Activated CD4-positive, alpha-beta T cell treated with anti-CD3 and anti-CD28 coated beads, Interleukin-2, amount 10 ng/mL, durations not matched to agents 24 days and 14 days (primary cell): ENCODE measurements around the gene PPP1R3D. TPM values are rescaled to one million over a fixed set of nuclear protein-coding genes. Genes with fewer than 3 reads are reported as not detected.

Experiments
- DNase-seq: peaks from one replicate; pipeline ENCODE4 v3.0.0; 2022
- H3K27ac Mint-ChIP-seq: one replicate; pipeline ENCODE4 v1.8.0; 2022; ENCODE audit warnings: mild to moderate bottlenecking, mixed read lengths
- H3K27me3 Mint-ChIP-seq: one replicate; pipeline ENCODE4 v1.8.0; 2022; ENCODE audit warnings: mixed read lengths
- H3K36me3 Mint-ChIP-seq: one replicate; pipeline ENCODE4 v1.8.0; 2022; ENCODE audit warnings: low read depth, mild to moderate bottlenecking, mixed read lengths
- H3K4me1 Mint-ChIP-seq: one replicate; pipeline ENCODE4 v1.8.0; 2021; ENCODE audit warnings: mixed read lengths
- H3K4me3 Mint-ChIP-seq: one replicate; pipeline ENCODE4 v1.8.0; 2022; ENCODE audit warnings: mild to moderate bottlenecking, moderate library complexity, mixed read lengths
- H3K9me3 Mint-ChIP-seq: one replicate; pipeline ENCODE4 v1.8.0; 2021; ENCODE audit warnings: mixed read lengths
- intact Hi-C: fragments of 100-400 bp; cut with micrococcal nuclease; formaldehyde crosslinking; loops from one replicate; pipeline ENCODE4 v1.15.1; 2023
- total RNA-seq: library from RNA; stranded (reverse); gene quantifications from 2 replicates; pipeline ENCODE4 v1.2.3, GENCODE V29; 2022

The PPP1R3D gene
- total RNA-seq, 1 donor from 2014 or later: 6.4 TPM

GRCh38 chr20:59940956-59941294 lies 820 bp upstream of the PPP1R3D start:
- peaks cover 34% of the 10 kb centered on the region for H3K4me1 Mint-ChIP-seq
- no peak for DNase-seq
- intact Hi-C loops: loop anchor here (1.0 to 2.0 kb wide), 2 partner anchors 10 to 114 kb away; no protein-coding TSS in a partner anchor
- peak overlapping the region; percentile 99 for H3K27ac Mint-ChIP-seq
- H3K4me3 Mint-ChIP-seq: peak overlapping the region; percentile 99
- no peaks in the 10 kb centered on the region for H3K27me3 Mint-ChIP-seq
- H3K36me3 Mint-ChIP-seq: peaks cover 24% of the 10 kb centered on the region
- no peaks in the 10 kb centered on the region for H3K9me3 Mint-ChIP-seq

- intact Hi-C loops: loop anchor here (1.0 to 10.0 kb wide), 3 partner anchors 9 to 775 kb away; partner anchors contain the start of gene ZNF831
- H3K36me3 Mint-ChIP-seq: peaks cover 20% of the 10 kb centered on the region
These were observed 301 bp downstream of the PPP1R3D start for GRCh38 chr20:59939879-59940128.

GRCh38 chr20:59939052-59939878 lies 840 bp downstream of the PPP1R3D start:
- no peaks in the 10 kb centered on the region for H3K27me3 Mint-ChIP-seq
- no peak for DNase-seq
- peaks cover 31% of the 10 kb centered on the region for H3K4me1 Mint-ChIP-seq
- H3K27ac Mint-ChIP-seq: no peak overlapping the region
- H3K9me3 Mint-ChIP-seq: no peaks in the 10 kb centered on the region
- H3K4me3 Mint-ChIP-seq: peak overlapping the region; percentile 99
- peaks cover 14% of the 10 kb centered on the region for H3K36me3 Mint-ChIP-seq
- intact Hi-C loops: loop anchor here (10.0 kb wide), 1 partner anchor 774 kb away; the partner anchor contains the start of gene ZNF831

More at GRCh38 chr20:59939879-59940128, 301 bp downstream of the PPP1R3D start:
- Mint-ChIP-seq H3K4me3 (peak overlapping the region; percentile 99), H3K27me3 (no peaks in the 10 kb centered on the region), H3K4me1 (peaks cover 31% of the 10 kb centered on the region), H3K9me3 (no peaks in the 10 kb centered on the region), H3K27ac (peak overlapping the region; percentile 99)
- no peak for DNase-seq

GRCh38 chr20:59938696-59939051 lies 1.4 kb downstream of the PPP1R3D start:
- intact Hi-C loops: loop anchor here (10.0 kb wide), 1 partner anchor 774 kb away; the partner anchor contains the start of gene ZNF831
- no peaks in the 10 kb centered on the region for H3K27me3 Mint-ChIP-seq
- DNase-seq: no peak
- H3K36me3 Mint-ChIP-seq: peaks cover 10% of the 10 kb centered on the region
- peak overlapping the region; percentile 86 for H3K4me3 Mint-ChIP-seq
- H3K27ac Mint-ChIP-seq: peak overlapping the region; percentile 73
- no peaks in the 10 kb centered on the region for H3K9me3 Mint-ChIP-seq
- peaks cover 31% of the 10 kb centered on the region for H3K4me1 Mint-ChIP-seq

GRCh38 chr20:59938221-59938620 lies 1.9 kb downstream of the PPP1R3D start:
- no peak for DNase-seq
- Mint-ChIP-seq H3K27ac (no peak overlapping the region), H3K36me3 (peaks cover 10% of the 10 kb centered on the region), H3K4me3 (peak overlapping the region; percentile 86), H3K9me3 (no peaks in the 10 kb centered on the region), H3K4me1 (peaks cover 31% of the 10 kb centered on the region), H3K27me3 (no peaks in the 10 kb centered on the region)
- intact Hi-C loops: loop anchor here (10.0 kb wide), 1 partner anchor 773 kb away; the partner anchor contains the start of gene ZNF831

- Mint-ChIP-seq H3K27me3 (no peaks in the 10 kb centered on the region), H3K27ac (no peak overlapping the region), H3K36me3 (peaks cover 10% of the 10 kb centered on the region), H3K4me3 (no peak overlapping the region), H3K4me1 (peaks cover 29% of the 10 kb centered on the region), H3K9me3 (no peaks in the 10 kb centered on the region)
- DNase-seq: no peak
- intact Hi-C loops: loop anchor here (10.0 kb wide), 1 partner anchor 772 kb away; the partner anchor contains the start of gene ZNF831
These were observed 3.0 kb downstream of the PPP1R3D start for GRCh38 chr20:59937150-59937549.

GRCh38 chr20:59936409-59936808 lies 3.7 kb downstream of the PPP1R3D start:
- peaks cover 8% of the 10 kb centered on the region for H3K36me3 Mint-ChIP-seq
- no peak overlapping the region for H3K4me3 Mint-ChIP-seq
- H3K4me1 Mint-ChIP-seq: peaks cover 26% of the 10 kb centered on the region
- intact Hi-C loops: loop anchor here (10.0 kb wide), 1 partner anchor 772 kb away; the partner anchor contains the start of gene ZNF831
- H3K9me3 Mint-ChIP-seq: no peaks in the 10 kb centered on the region
- no peaks in the 10 kb centered on the region for H3K27me3 Mint-ChIP-seq
- no peak for DNase-seq
- H3K27ac Mint-ChIP-seq: no peak overlapping the region

- no peaks in the 10 kb centered on the region for H3K27me3 Mint-ChIP-seq
- peaks cover 8% of the 10 kb centered on the region for H3K36me3 Mint-ChIP-seq
- no peak overlapping the region for H3K4me3 Mint-ChIP-seq
- H3K9me3 Mint-ChIP-seq: no peaks in the 10 kb centered on the region
- no peak for DNase-seq
- H3K27ac Mint-ChIP-seq: no peak overlapping the region
- intact Hi-C loops: loop anchor here (10.0 kb wide), 1 partner anchor 771 kb away; the partner anchor contains the start of gene ZNF831
- peaks cover 25% of the 10 kb centered on the region for H3K4me1 Mint-ChIP-seq
These were observed 4.5 kb downstream of the PPP1R3D start for GRCh38 chr20:59935457-59936185.

GRCh38 chr20:59933849-59934585 lies 6.1 kb downstream of the PPP1R3D start:
- Mint-ChIP-seq H3K9me3 (no peaks in the 10 kb centered on the region), H3K4me3 (peak overlapping the region; percentile 82), H3K27me3 (peaks cover 2% of the 10 kb centered on the region), H3K4me1 (peaks cover 28% of the 10 kb centered on the region), H3K27ac (peak overlapping the region; percentile 53), H3K36me3 (peaks cover 8% of the 10 kb centered on the region)
- intact Hi-C loops: loop anchor here (10.0 kb wide), 1 partner anchor 769 kb away; the partner anchor contains the start of gene ZNF831
- peak; percentile 95 for DNase-seq

- H3K27ac Mint-ChIP-seq: peak within 1 kb of the TSS; percentile 53
- intact Hi-C loops: loop anchor here (10.0 kb wide), 1 partner anchor 769 kb away; the partner anchor contains the start of gene ZNF831
- no peaks in the 10 kb centered on the region for H3K9me3 Mint-ChIP-seq
- peaks cover 4% of the 10 kb centered on the region for H3K27me3 Mint-ChIP-seq
- DNase-seq: peak; percentile 85
- peaks cover 4% of the 10 kb centered on the region for H3K36me3 Mint-ChIP-seq
- peak within 1 kb of the TSS; percentile 82 for H3K4me3 Mint-ChIP-seq
- peaks cover 26% of the 10 kb centered on the region for H3K4me1 Mint-ChIP-seq
These were observed 6.7 kb downstream of the PPP1R3D start, which contains the start of gene SYCP2 for GRCh38 chr20:59933296-59933848. Gene SYCP2, minus strand, starts transcription at chr20:59933637. Its CDS starts 11,224 bp downstream, at chr20:59922413.

GRCh38 chr20:59932616-59933295 lies 7.3 kb downstream of the PPP1R3D start:
- Mint-ChIP-seq H3K27me3 (peaks cover 4% of the 10 kb centered on the region), H3K27ac (no peak overlapping the region), H3K4me3 (peak overlapping the region; percentile 51), H3K4me1 (peaks cover 21% of the 10 kb centered on the region), H3K9me3 (no peaks in the 10 kb centered on the region), H3K36me3 (peaks cover 2% of the 10 kb centered on the region)
- no peak for DNase-seq
- intact Hi-C loops: loop anchor here (10.0 kb wide), 1 partner anchor 768 kb away; the partner anchor contains the start of gene ZNF831

- intact Hi-C loops: loop anchor here (1.0 to 10.0 kb wide), 2 partner anchors 9 to 767 kb away; partner anchors contain the start of genes FAM217B, PPP1R3D and ZNF831
- Mint-ChIP-seq H3K9me3 (no peaks in the 10 kb centered on the region), H3K4me1 (peaks cover 15% of the 10 kb centered on the region), H3K36me3 (no peaks in the 10 kb centered on the region), H3K27ac (peak overlapping the region; percentile 75), H3K4me3 (peak overlapping the region; percentile 52), H3K27me3 (peaks cover 4% of the 10 kb centered on the region)
- DNase-seq: no peak
These were observed 8.4 kb downstream of the PPP1R3D start for GRCh38 chr20:59931511-59932312.
